T-helper 1 cell treated with Interleukin-12 subunit alpha and Interleukin-12 subunit beta and Interleukin-4 antibody, amounts not matched to agents 30 μg/mL and 1 μg/mL, for 36 hours (primary cell): ENCODE measurements around the gene ARHGAP26.

Experiments
- H3K27ac Mint-ChIP-seq: one replicate; pipeline ENCODE4 v1.8.0; 2021; ENCODE audit warnings: mild to moderate bottlenecking, mixed read lengths
- H3K27me3 Mint-ChIP-seq: one replicate; pipeline ENCODE4 v1.8.0; 2021; ENCODE audit warnings: low read depth, mixed read lengths
- H3K36me3 Mint-ChIP-seq: one replicate; pipeline ENCODE4 v1.8.0; 2021; ENCODE audit warnings: low read depth, mixed read lengths
- H3K4me1 Mint-ChIP-seq: one replicate; pipeline ENCODE4 v1.8.0; 2021; ENCODE audit warnings: low read depth, mixed read lengths
- H3K4me3 Mint-ChIP-seq: one replicate; pipeline ENCODE4 v1.8.0; 2021; ENCODE audit warnings: mild to moderate bottlenecking, moderate library complexity, mixed read lengths
- H3K9me3 Mint-ChIP-seq: one replicate; pipeline ENCODE4 v1.8.0; 2021; ENCODE audit warnings: mixed read lengths

The ARHGAP26 gene

GRCh38 chr5:143268388-143268787 is 498.2 kb downstream of the ARHGAP26 start:
- peaks cover 16% of the 10 kb centered on the region for H3K36me3 Mint-ChIP-seq
- H3K4me1 Mint-ChIP-seq, result no peaks in the 10 kb centered on the region
- H3K9me3 Mint-ChIP-seq, result peaks cover 41% of the 10 kb centered on the region
- no peak overlapping the region for H3K27ac Mint-ChIP-seq
- no peak overlapping the region for H3K4me3 Mint-ChIP-seq
- H3K27me3 Mint-ChIP-seq, result no peaks in the 10 kb centered on the region

GRCh38 chr5:143271431-143271830 is 501.3 kb downstream of the ARHGAP26 start:
- H3K4me1 Mint-ChIP-seq, result no peaks in the 10 kb centered on the region
- H3K36me3 Mint-ChIP-seq, result peaks cover 19% of the 10 kb centered on the region
- peaks cover 30% of the 10 kb centered on the region for H3K9me3 Mint-ChIP-seq
- H3K27me3 Mint-ChIP-seq, result no peaks in the 10 kb centered on the region
- H3K4me3 Mint-ChIP-seq, result no peak overlapping the region
- H3K27ac Mint-ChIP-seq, result no peak overlapping the region

- Mint-ChIP-seq H3K36me3 (peaks cover 18% of the 10 kb centered on the region), H3K27ac (no peak overlapping the region), H3K9me3 (peaks cover 1% of the 10 kb centered on the region), H3K4me1 (peaks cover 2% of the 10 kb centered on the region), H3K27me3 (no peaks in the 10 kb centered on the region), H3K4me3 (no peak overlapping the region)
Measured at GRCh38 chr5:143274952-143275351, 504.8 kb downstream of the ARHGAP26 start.

GRCh38 chr5:143275512-143276363 is 505.6 kb downstream of the ARHGAP26 start:
- H3K4me1 Mint-ChIP-seq, result peaks cover 2% of the 10 kb centered on the region

GRCh38 chr5:143277536-143277935 is 507.4 kb downstream of the ARHGAP26 start:
- Mint-ChIP-seq H3K27ac (no peak overlapping the region), H3K9me3 (no peaks in the 10 kb centered on the region), H3K4me3 (no peak overlapping the region), H3K27me3 (no peaks in the 10 kb centered on the region), H3K36me3 (peaks cover 35% of the 10 kb centered on the region), H3K4me1 (peaks cover 2% of the 10 kb centered on the region)

More at GRCh38 chr5:143275512-143276363, 505.6 kb downstream of the ARHGAP26 start:
- no peak overlapping the region for H3K27ac Mint-ChIP-seq
- peaks cover 23% of the 10 kb centered on the region for H3K36me3 Mint-ChIP-seq
- no peaks in the 10 kb centered on the region for H3K27me3 Mint-ChIP-seq
- H3K9me3 Mint-ChIP-seq, result no peaks in the 10 kb centered on the region
- H3K4me3 Mint-ChIP-seq, result no peak overlapping the region
